A673 (cell line): ENCODE data around the gene FKBP14.

Experiments used
- CTCF ChIP-seq: fragments of 300-800, 200-600 bp; sonication (generic); conservative IDR thresholded peaks from 2 replicates; pipeline ENCODE4 v1.5.1; 2017; ENCODE audit warnings: low read depth, mild to moderate bottlenecking, antibody characterized with exemption, low read length, moderate library complexity, mixed read lengths
- EZH2 ChIP-seq: fragments of 200-600 bp; sonication (generic); IDR thresholded peaks from 2 replicates; pipeline ENCODE4 v1.6.1; 2017; ENCODE audit warnings: borderline replicate concordance, low read depth, mild to moderate bottlenecking, mixed read lengths, antibody characterized with exemption, low read length; ENCODE audit not compliant: poor library complexity, severe bottlenecking

- no peak for TF ChIP-seq CTCF
- no peak for TF ChIP-seq EZH2
Observed at GRCh38 chr7:30046127-30046770, 19.7 kb upstream of the FKBP14 start.
